Left lung (tissue), 10 donors: ENCODE results near the gene GZMB. TPM values are rescaled to one million over a fixed set of nuclear protein-coding genes. Genes with fewer than 3 reads are reported as not detected.

ENCODE experiments used
- ATAC-seq: fragments of 200-7000 bp; cut with Tn5 transposase; one replicate; pipeline ENCODE4 v1.9.1; 2020; ENCODE audit warnings: moderate library complexity
- DNase-seq, 4 donors: peaks; one replicate each; pipeline ENCODE4 v3.0.0-alpha.2; 2013 to 2020
- H3K27ac ChIP-seq, 2 donors: fragments of 200-600 bp; sonication (generic) in 1 of 2; one replicate each; pipeline versions ENCODE4 v1.5.0 to v1.8.0; 2020 to 2021
- H3K27me3 ChIP-seq, 2 donors: fragments of 200-600 bp; sonication (generic) in 1 of 2; one replicate each; pipeline versions ENCODE4 v1.5.0 to v1.8.0; 2020 to 2021
- H3K36me3 ChIP-seq, 2 donors: fragments of 200-600 bp; sonication (generic) in 1 of 2; one replicate each; pipeline versions ENCODE4 v1.5.0 to v1.8.0; 2020 to 2021
- H3K4me1 ChIP-seq, 2 donors: fragments of 200-600 bp; one replicate each; pipeline ENCODE4 v1.8.0; 2021
- H3K4me3 ChIP-seq, 2 donors: fragments of 200-600 bp; sonication (generic) in 1 of 2; one replicate each; pipeline versions ENCODE4 v1.5.0 to v1.8.0; 2020 to 2021; ENCODE audit warnings: mild to moderate bottlenecking in 1 of 2
- H3K9me3 ChIP-seq, 2 donors: fragments of 200-600 bp; sonication (generic) in 1 of 2; one replicate each; pipeline versions ENCODE4 v1.5.0 to v1.8.0; 2020 to 2021
- CTCF ChIP-seq, 2 donors: fragments of 200-600 bp; sonication (generic) in 1 of 2; IDR thresholded peaks; one replicate each; pipeline versions ENCODE4 v1.5.0 to v1.8.0; 2021; ENCODE audit warnings: antibody characterized with exemption in 2 of 2
- intact Hi-C, 2 donors: fragments of 100-400 bp; cut with DNase I; formaldehyde crosslinking; loops; one replicate each; pipeline versions ENCODE4 v1.11.2 to v1.14.2; 2022
- polyA plus RNA-seq, 6 donors: library from polyadenylated mRNA; unstranded; fragments of 120-200 nt; gene quantifications; one replicate each; pipeline ENCODE4 v1.2.1, GENCODE V29; 2013; ENCODE audit not compliant: insufficient read length in 6 of 6
- total RNA-seq, 2 donors: library from RNA; stranded (reverse); fragmentation: NEBNext Ultra II Directional; extraction: Animal tissue kit (Norgen Biotek cat#: 25700); gene quantifications; one replicate each; pipeline ENCODE4 v1.2.1, GENCODE V29; 2021
- donor health status: DM: no; HTN: yes; CAD: no.
- donor health status: DM: no; HTN: no; CAD: no.

The GZMB gene
- total and polyA plus RNA-seq, 8 donors, result 0.53 to 8.2 (median 1.6) TPM

GRCh38 chr14:24632761-24633160 lies 1.2 kb downstream of the GZMB start:
- DNase-seq (no peak), ATAC-seq (no peak)
- no peaks in the 10 kb centered on the region for H3K27me3 ChIP-seq
- no peak for TF ChIP-seq CTCF (IDR thresholded peaks at IDR 0.05)
- peak overlapping the region in 1 of 2 donors; percentile 8 for H3K4me3 ChIP-seq
- H3K27ac ChIP-seq, result no peak overlapping the region
- H3K9me3 ChIP-seq, result no peaks in the 10 kb centered on the region
- intact Hi-C loops, result no loop called here
- H3K36me3 ChIP-seq, result no peaks in the 10 kb centered on the region
- no peaks in the 10 kb centered on the region for H3K4me1 ChIP-seq

GRCh38 chr14:24632336-24632735 lies 1.7 kb downstream of the GZMB start:
- DNase-seq (no peak), ATAC-seq (no peak)
- Histone ChIP-seq H3K27ac (no peak overlapping the region), H3K4me3 (no peak overlapping the region), H3K9me3 (no peaks in the 10 kb centered on the region), H3K36me3 (no peaks in the 10 kb centered on the region), H3K4me1 (no peaks in the 10 kb centered on the region), H3K27me3 (no peaks in the 10 kb centered on the region)
- no peak for TF ChIP-seq CTCF (IDR thresholded peaks at IDR 0.05)
- intact Hi-C loops, result no loop called here

GRCh38 chr14:24631749-24632335 lies 2.1 kb downstream of the GZMB start:
- TF ChIP-seq CTCF (IDR thresholded peaks at IDR 0.05), result no peak
- ATAC-seq (no peak), DNase-seq (no peak)
- no peaks in the 10 kb centered on the region for H3K36me3 ChIP-seq
- no peaks in the 10 kb centered on the region for H3K9me3 ChIP-seq
- no peaks in the 10 kb centered on the region for H3K4me1 ChIP-seq
- intact Hi-C loops, result no loop called here
- H3K27me3 ChIP-seq, result no peaks in the 10 kb centered on the region
- H3K4me3 ChIP-seq, result no peak overlapping the region
- no peak overlapping the region for H3K27ac ChIP-seq

- intact Hi-C loops, result no loop called here
- no peak for TF ChIP-seq CTCF (IDR thresholded peaks at IDR 0.05)
- no peaks in the 10 kb centered on the region for H3K9me3 ChIP-seq
- peak in 2 of 4 donors; percentile 57 to 87 for DNase-seq
- H3K27ac ChIP-seq, result no peak overlapping the region
- peak; percentile 85 for ATAC-seq
- no peaks in the 10 kb centered on the region for H3K4me1 ChIP-seq
- no peak overlapping the region for H3K4me3 ChIP-seq
- no peaks in the 10 kb centered on the region for H3K36me3 ChIP-seq
- no peaks in the 10 kb centered on the region for H3K27me3 ChIP-seq
Measured at GRCh38 chr14:24630872-24631477, 3.0 kb downstream of the GZMB start.

DNA sequence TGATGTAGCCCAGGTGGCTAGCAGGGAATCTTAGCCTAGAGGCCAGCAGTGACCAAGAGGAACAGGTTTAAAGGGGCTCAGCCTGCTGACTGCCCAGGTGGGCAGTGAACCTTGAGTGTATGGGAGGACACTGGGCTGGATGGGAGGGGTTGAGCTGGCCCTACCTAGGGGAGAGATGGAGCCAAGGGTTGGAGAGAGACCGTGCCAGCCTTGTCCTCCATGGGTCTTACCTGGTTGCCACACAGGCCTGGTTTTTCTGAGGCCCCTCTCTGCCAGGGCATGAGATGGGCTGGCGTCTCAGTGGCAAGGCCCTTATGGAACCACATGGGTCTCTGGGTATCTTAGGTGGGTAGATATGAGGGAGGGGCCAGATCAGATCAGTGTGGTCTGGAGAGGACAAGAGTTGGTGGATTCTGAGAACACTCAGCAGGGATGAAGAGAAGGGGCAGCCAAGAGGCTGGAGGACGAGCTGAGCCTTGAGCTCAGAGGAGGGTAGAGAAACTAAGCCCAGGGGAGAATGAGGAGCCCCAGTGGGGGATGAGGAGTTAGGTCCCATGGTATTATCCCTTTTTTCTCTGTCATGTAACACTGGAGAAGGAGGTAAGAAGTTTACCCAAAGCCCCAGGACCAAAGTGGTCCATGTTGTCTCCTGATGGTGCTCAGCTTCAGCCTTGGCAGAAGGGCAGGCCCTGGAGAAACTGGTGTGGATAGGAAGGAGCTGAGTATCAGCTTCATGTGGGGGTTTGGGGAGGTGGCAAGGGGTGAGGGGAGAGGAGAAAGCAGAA lies 3.7 kb downstream of the GZMB start:
- DNase-seq (no peak), ATAC-seq (no peak)
- Histone ChIP-seq H3K36me3 (no peaks in the 10 kb centered on the region), H3K9me3 (no peaks in the 10 kb centered on the region), H3K4me3 (no peak overlapping the region), H3K27ac (no peak overlapping the region), H3K27me3 (no peaks in the 10 kb centered on the region), H3K4me1 (no peaks in the 10 kb centered on the region)
- intact Hi-C loops, result no loop called here
- no peak for TF ChIP-seq CTCF (IDR thresholded peaks at IDR 0.05)
